HG03060 (cell line): ENCODE results near the gene CERCAM.
A peak's percentile ranks its signal among the peaks of the same experiment; 100 is the strongest.

Experiments
- ATAC-seq: cut with Tn5 transposase; IDR thresholded peaks from one replicate; pipeline ENCODE4 v1.9.1; 2021; ENCODE audit warnings: low read depth, moderate number of reproducible peaks; ENCODE audit not compliant: unreplicated experiment

The CERCAM gene

DNA sequence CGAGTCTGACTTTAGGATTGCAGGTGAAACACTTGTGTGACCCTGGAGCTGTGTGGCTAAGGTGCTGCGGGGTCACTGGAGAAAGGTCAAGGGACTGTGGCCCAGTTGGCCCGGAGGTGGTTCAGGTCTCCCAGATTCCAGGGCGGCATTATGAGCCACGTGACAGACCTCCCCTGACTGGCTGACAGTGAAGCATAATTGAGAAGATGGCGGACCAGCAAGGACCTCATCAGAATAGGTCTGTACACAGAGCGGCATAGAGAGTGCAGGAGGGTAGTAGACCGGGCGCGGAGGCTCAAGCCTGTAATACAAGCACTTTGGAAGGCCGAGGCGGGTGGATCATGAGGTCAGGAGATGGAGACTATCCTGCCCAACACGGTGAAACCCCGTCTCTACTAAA lies 34.3 kb downstream of the CERCAM start:
- ATAC-seq = no peak

DNA sequence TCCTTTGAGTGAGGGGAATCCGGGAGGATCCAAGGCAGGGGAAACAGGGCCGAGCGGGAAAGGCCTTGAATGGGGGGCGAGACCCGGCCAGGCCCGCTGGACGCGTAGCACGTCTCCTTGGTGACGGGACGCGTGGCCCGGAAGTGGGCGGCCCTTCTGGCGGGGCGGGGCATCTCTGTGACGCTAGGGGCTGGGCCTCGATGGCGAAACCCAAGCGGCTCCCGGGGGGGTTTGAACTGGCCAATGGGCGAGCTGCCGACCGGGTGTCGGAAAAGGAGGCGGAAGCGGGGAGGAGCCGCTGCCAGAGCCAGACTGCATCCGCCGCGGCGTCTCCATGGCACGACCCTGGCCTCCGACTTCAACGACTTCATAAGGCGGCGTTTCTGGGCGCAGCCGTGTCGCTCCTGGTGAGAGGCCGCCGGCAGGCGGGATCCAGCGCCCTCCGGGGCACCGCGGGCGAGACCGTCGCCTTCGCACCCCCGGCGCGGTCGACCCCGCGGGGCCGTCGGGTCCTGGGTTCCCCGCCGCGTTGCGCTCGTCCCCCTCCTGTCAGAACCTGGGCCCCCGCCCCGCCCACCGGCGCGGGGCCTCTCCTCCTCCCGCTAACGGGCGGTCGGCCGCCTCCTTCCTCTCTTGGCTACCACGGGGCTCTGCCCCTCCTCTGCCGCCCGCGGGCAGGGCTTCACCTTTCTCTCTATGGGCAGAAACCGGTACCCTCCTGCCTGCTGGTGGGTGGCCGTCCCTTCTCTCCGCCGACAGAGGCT lies 35.4 kb downstream of the CERCAM start, which contains the start of gene ODF2:
Gene ODF2 (plus strand): TSS at position 158 of the 764 bp plus-strand sequence. CDS start 86 bp downstream, at position 244.
- ATAC-seq = peak; percentile 56

DNA sequence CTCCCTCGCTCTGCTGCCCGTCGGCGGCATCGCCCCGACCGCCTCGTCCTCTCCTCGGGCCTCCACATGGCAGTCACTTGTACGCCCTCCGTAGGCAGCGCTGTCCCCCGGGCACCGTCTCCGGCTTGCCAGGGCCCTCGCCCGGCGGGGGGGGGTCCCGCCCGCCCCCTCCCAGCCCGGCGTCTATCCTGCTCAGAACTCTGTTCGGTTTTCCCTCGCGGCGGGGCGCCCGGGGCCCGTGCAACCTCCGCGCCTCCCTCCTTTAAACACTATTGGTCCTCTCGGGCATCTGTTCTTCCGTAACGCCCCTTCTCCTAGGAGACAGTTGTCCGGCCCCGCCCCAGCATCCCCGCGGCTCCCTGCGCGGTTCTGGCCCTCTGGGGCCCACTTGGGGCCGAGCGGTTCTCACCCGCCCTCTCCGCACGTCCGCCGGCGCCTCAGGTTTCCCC lies 36.0 kb downstream of the CERCAM start:
- no peak for ATAC-seq

DNA sequence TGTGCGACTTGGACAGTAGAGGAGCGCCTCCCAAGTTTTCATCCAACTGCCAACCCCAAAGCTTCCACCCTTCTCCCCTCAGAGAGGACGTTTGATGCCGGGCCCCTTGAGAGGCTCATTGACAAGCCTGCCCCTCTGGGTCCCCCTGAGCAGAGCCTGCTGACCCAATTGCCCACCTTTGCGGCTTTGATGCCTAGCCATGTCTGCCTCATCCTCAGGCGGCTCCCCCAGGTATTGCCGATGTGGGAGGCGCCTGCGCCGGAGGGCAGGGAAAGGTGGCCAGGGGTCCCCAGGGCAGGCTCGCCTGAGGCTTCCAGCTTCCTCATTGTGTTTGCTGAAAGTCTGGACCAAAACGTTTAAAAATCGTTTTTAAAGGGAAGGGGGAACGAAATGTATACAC lies 36.5 kb downstream of the CERCAM start:
- no peak for ATAC-seq

DNA sequence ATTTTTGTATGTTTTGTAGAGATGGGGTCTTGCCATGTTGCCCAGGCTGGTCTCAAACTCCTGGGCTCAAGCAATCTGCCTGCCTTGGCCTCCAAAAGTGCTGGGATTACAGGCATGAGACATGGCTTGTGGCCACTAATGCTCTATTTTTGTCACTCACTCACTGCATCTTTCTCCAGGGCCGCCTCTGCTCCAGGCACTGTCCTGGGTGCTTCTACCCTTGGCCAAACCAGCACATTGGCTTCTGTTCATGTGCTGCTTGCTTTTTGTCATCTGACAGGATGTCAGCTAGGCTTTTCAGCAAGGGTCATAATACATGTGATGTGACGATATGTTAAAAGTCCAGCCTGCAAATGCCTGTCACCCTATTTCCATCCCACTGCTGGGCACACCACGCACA lies 38.4 kb downstream of the CERCAM start:
- no peak for ATAC-seq

DNA sequence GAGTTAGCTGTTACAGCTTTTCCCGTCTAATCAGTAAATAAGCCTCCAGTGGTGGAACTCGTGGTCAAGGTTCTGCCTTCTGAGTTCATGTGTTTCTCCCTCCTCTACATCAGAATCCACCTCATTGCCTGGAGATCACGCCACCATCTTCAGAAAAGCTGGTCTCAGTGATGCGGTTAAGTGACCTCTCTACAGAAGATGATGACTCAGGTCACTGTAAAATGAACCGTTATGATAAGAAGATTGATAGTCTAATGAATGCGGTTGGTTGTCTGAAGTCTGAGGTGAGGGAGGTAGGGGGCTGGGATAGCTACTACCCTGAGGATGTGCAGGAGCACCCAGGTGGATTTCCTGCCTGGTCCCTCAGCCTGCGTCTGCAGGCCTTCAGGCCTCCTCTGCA lies 48.4 kb downstream of the CERCAM start:
- no peak for ATAC-seq

DNA sequence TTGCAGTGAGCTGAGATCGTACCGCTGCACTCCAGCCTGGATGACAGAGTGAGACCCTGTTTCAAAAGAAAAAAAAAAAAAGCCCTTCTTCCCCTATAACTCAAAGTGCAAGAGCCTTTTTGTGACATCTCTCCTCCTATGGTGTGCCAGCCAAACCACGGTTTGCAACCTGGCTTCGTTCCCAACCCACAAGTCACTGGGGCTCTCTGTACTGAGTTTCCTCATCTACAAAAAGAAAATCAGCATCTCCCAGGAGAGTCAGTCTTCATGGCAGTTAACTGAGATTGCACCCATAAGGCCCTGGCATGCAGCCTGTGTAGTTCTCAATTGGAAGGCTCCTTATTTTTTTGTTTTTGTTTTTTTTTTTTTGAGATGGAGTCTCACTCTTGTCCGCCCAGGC lies 49.9 kb downstream of the CERCAM start:
- ATAC-seq = no peak

DNA sequence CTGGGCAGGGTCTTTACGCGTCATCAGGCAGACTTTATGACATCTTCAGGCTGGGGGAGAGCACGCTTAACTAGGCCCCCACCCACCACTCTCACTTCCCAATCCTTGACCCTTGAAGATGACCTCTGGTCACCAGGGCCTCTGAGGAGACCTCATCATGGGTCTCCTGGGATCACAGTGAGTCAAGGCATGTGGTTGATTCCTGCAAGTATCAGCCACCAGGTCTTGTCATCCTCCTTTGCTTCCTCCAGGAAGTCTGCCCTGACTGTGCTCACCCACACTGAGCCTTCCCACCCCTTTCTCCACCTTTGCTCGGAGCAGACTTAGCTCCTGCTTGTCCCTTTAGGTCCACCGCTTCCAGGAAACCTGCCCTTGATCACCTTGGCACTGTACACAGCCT lies 52.4 kb downstream of the CERCAM start:
- ATAC-seq = no peak

DNA sequence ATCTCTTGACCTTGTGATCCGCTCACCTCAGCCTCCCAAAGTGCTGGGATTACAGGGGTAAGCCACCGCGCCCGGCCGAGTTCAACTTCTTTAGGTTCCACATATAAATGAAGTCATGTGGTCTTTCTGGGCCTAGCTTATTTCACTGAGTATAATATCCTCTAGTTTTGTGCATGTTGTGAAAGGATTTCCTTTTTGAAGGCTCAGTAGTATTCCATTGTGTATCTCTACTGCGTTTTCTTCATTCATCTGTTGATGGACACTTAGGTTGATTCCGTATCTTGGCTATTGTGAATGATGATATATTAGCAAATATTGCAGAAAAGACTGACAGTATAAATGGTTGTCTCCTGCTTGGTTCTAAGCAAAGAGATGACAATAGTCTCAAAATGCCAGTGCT lies 55.2 kb downstream of the CERCAM start:
- ATAC-seq = no peak

DNA sequence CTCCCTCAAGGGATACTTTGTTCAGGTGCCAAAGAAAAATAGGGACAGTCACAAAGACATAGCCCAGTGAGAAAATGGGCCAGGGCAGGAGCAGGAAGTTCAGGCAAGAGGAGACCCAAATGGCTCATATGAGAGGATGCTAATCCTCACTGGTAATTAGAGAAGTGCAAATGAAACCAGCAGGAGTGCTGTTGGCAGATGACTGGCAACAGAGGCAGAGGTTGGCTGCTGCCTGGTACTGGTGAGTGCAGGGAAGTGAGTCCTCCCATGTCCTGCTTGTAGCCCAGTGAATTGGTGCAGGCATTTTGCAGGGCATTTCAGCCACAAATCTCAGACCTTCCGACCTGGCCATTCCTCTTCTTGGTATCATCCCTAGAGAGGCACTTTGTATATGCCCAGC lies 58.6 kb downstream of the CERCAM start:
- ATAC-seq = no peak

DNA sequence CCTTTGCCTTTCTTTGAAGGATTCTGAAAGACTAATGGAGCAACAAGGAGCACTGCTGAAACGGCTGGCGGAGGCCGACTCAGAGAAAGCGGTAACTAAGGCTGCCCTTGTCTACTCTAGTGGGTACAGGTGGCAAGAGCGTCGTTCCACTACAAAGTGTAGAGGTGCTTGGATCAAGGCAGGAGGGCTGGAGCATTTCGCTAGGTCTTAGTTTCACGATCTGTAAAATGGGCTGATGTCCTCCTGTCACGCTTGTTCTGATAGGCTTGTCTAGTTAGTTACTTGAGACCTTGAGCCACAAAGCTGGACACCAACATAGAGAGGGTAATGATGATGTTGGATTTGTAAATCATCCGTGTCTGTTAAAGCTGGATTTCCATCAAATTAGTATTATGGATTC lies 60.9 kb downstream of the CERCAM start:
- ATAC-seq = no peak

DNA sequence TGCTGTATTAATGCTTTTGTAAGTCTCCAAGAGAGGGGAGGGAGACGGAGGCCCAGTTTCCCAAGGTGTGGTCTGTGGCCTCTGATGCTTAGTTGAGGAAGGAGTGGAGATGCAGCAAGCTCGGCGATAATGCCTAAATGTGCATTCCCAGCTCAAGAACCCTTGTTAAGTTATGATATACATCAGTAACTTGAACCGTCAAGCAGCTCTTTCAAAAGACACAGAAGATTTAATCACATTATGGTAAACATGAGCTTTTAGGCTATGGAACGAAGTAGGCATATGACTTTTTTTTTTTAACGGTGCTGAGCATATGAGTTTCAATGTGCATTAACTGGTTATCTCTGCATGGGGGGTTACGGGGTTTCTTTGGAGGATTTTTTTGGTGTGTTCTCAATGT lies 61.5 kb downstream of the CERCAM start:
- ATAC-seq = no peak

DNA sequence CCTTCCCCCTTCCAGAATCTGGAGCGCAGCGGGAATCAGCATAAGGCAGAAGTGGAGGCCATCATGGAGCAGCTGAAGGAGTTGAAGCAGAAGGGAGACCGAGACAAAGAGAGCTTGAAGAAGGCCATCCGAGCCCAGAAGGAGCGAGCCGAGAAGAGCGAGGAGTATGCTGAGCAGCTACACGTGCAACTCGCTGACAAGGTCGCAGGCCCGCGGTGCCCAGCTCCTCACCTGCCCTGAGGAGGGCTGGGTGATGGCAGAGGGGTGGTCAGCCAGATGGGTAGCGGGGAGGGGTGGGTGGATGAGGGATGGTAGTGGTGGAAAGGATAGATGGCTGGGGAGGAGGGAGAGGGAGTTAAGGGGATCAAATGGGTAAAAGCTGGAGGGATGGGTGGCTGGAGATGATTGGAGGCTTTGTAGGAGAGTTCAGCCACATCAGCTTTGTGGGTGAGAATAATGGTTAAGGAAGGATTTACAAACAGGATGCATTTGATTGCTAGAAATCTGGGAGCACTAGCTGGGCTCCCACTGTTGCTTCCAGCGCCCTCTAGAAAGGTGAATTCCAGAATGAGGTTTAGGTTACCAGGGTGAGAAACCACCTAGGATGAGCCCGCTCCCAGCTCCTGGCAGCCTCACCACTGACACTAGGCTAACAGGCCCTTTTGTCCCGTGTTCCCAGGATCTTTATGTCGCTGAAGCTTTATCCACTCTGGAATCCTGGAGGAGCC lies 64.2 kb downstream of the CERCAM start:
- ATAC-seq = no peak

DNA sequence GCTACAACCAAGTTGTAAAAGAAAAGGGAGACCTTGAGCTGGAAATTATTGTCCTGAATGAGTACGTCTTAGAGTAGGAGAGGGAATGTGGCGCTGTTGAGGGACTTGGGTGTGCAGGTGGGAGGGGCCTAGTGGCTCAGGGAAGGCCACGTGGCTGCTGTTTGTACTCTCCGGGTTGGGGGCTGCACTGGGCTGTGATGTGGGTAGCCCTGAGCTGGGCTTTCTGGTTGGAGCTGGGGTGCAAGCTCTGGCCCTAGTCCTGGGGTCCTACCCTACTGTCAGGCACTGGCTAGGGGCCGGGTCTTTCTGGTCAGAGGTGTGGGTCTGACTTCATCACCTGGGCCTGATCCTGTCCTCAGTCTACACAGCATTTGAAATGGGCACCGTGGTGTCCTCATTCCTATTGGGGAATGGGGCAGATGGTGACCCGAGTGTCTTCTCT lies 64.8 kb downstream of the CERCAM start:
- no peak for ATAC-seq

DNA sequence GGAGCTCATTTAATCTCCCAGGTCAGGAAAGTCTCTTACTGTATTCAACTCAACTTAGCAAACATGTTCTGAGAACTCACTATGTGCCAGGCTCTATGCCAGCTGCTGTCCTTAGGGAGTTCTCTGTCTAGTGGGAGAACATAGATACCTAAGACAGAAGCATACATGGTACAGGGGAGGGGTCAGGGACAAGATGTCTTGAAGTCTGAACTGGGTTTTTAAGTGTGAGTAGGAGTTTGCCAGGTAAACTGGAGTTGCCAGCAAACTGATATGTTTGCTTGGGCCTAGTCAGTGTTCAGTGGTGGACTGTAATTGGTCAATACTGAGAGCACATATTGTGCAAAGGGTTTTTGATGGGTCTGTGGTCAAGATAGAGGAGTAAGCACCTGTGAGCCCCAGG lies 65.5 kb downstream of the CERCAM start:
- ATAC-seq = no peak
